DMS114 treated with DMSO at 0.1 percent for 48 hours (cell line): ENCODE measurements around the gene ERGIC1.

Source experiments
- DNase-seq: peaks from one replicate; lab custom pipeline; 2025; ENCODE audit not compliant: unreplicated experiment; lab: John Stamatoyannopoulos, UW

ERGIC1 gene

DNA sequence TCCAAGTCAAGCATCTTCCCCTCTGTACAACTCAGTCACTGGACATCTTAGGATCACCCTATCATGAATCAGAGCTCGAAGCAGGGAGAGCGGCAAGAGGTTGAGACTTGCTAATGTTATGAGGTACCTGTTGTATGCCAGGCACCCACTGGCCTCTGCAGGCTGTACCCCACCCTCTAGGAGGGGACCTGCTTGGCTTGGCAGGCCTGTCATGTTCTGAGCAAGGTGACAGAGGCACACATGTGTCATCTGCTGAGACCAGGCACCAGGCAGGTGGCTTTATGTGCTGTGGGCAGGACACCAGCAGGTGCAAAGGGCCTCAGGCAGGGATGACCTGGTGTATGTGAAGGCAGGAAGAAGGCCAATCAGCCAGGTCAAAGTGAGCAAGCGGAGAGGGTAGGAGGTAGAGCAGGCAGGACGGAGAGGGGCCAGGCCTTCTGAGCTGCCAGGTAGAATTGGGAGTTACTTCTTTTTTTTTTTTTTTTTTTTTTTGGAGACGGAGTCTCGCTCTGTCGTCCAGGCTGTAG, 64.9 kb downstream of the ERGIC1 start:
- DNase-seq = no peak

DNA sequence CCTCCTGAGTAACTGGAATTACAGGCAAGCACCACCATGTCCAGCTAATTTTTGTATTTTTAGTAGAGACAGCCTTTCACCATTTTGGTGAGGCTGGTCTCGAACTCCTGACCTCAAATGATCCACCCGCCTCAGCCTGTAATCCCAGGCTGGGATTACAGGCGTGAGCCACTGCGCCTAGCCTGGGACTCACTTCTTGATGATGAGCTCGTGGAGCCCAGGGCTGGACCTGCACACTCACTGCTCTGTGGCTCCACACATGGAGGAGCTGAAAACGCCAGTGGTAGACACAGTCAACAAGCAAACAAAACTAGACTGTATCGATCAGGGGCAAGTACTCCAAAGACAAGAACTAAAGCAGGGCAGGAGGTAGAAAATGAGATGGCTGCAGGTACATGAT, 65.4 kb downstream of the ERGIC1 start:
- no peak for DNase-seq

DNA sequence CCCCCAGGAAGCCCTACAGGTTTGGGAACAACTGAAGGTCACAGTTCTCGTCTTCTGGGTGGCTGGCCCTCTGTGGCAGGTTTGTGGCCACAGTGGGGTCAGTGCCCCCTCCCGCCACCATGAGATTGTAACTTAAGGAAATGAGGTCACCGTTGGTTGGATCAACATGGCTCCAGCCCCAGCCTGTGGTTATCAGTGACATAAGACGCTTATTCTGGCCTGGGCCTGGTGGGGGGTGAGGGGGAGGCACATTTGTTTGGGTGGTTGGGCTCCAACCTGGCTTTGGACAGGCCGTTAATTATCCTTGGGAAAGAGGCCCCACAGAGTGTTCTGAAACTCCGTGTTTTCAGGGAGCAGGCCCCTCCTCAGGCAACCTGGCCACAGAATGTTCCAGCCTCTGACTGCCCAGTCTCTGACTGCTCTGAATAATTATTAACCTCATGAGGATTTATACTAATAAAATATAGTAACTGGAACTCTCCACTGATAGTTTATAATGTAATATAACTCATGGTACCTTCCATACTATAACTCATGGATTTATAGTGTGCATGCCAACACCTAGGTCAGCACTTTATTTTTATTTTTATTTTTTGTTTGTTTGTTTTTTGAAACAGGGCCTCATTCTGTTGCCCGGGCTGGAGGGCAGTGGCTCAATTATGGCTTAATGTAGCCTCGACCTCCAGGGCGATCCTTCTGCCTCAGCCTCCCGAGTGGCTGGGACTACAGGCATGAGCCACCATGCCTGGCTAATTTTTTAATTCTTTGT, 67.1 kb downstream of the ERGIC1 start:
- no peak for DNase-seq

DNA sequence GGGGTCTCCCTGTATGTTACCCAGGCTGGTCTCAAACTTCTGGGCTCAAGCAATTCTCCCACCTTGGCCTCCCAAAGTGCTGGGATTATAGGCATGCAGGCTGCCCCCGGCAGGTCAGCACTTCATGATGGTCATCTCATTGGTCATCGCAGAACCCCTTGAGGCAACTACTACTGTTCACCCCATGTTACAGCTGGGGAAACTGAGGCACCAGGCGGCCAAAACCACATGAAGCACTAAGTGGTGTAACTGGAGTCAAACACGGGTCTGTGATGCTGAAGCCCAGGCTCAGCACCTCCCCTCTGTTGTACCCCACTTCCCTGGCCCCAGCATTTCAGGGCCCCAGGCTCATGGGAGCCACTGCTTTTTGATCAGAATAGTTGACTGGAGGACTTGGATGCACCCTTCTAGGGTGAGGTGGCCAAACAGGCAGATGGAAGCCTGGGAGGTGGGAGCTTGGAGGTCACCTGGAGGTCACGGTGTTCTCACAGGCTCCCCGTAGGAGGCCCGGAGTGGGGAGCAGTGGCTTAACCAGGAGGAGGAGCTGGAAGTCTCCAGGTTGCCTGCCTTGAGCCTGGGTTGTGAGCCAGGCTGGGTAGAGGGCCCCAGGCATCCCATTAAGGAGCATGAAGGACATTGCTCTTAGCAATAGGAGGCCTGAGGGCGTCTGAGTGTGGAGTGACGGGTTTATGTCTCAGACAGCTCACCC, 67.9 kb downstream of the ERGIC1 start:
- DNase-seq = no peak

DNA sequence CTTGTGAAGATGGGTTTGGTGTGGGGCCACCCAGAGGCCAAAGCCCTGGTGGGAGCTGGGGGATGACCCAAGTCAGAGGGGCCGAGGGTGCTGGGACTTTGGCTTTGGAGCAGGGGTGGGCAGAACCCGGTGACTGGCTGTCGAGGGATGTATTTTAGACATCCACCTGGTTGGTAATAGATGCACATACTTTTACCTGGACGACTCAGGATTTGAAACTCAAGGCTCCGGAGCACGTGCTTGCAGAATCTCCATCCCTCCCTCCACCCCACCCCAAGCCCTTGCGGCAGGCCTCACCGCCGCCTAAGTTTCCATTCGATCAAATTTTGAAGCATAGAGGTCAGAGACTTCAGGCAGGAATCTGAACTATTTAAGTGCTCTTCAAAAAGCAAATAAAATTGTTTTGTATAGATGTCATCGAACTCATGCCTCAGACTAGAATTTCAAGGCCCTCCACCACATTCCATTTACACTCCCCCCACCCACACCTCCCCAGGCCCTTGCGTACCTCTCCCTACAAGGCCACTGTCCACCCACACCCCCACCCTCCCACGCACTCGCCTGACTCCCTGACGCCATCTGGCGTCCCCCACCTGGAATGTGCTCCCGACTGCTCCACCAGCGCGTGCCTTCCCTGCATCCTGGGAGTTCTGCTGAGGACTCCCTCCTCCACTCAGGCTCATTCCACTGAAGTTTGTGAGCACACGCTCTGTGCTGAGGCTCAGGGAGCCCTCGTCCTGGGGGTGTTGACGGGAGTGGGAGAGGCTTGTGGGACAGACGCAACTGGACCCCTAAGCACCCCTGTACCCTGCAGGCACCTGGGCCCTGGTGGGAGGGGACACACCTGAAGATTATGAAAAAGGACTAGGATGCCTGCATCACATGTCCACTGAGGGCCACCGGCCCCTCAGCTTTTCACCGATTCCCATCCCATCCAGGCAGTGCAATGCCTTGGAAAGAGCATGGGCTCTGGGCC, 68.7 kb downstream of the ERGIC1 start:
- DNase-seq = no peak

DNA sequence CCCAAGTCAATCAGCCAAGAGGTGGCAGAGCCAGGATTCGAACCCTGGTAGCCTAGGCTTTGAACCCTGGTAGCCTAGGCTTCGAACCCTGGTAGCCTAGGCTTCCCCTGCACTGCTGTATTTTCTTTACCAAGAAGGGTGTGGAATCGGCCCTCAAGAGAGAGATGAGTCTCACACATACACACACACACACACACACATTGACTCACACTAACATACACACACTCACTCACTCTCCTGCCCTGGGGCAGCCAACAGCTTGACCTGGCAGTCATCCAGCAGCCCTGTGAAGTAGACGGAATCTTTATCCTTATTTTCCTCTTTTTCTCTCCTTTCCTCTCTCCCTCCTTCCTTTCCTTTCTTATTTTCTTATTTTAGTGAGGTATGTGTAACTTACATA, 69.7 kb downstream of the ERGIC1 start:
- DNase-seq = no peak

DNA sequence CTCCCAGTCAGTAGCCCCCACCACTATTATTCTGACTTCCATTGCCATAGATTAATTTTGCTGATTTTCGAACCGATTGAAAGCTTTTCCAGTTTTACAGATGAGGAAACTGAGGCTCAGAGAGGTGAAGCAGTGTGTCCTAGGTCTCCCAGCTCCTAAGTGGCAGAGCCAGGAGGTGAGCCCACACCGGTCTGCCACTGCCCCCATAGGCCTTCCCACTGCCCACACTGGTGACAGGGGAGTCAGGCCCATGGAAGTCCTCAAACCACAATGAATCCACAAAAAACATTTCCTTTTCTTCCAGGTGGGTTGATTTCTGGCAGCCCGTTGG, 70.2 kb downstream of the ERGIC1 start:
- no peak for DNase-seq

DNA sequence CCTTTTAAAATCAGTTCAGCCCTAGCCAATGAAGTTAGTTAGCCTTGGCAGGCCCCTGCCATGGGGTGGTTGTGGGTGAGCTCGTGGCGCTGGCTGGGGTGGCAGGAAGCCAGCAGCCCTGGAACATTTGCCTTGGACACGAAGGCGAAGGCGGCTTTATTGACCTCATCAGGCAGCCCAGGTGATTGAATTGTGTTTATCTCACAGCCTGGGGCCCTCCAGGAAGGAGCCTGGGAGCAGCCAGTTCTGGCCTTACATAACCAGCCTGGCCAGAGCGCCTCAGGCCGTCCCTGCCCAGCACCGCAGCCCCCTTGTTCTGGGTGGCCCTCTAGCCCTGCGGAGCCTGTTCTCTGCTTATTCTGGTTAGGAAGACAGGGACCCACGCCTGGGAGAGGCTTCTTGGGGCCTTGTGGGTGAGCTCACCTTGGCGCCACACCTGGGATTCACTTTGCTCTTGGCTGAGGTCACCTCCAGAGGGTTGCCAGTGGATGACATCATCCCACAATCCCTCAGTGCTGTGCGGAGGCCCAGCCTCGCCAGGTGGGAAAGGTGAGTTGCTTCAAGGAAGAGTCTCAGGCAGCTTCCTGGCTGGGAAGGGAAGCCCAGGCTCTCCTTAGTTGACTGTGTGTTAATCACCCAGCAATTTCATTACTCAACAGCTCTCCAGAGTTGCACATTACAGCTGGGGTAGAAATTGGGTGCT, 70.7 kb downstream of the ERGIC1 start:
- no peak for DNase-seq

DNA sequence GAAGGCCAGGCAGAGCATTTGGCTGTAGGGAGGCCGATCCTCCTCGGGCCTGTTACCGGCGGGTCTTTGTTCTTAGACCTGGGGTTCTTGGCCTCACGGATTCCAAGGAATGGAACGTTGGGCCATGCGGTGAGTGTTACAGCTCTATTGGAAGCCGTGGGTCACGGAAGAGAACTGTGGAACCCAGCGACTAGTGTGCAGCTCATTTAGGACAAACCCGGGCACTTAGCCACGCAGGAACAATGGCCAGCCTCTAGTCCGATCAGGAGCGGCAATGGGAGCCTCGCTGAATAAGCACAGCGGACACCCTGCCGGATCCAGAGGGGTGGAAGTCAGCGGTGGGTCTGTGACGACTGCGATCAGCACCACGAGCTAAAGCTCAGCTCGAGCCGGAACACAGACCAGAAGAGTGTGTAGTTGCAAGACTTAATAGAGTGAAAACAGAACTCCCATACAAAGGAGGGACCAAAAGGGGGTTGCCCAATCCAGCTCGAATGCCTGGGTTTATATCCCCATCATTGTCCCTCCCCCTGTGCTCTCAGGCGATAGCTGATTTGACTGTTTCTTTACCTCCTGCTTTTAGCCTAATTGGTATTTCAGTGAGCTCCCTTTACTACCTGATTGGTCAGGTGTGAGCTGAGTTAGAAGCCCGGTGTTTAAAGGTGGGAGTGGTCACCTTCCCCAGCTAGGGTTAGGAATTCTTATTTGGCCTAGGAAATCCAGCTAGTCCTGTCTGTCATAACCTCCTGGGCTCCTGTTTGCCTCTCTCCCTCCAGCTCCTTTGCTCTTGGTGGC, 71.5 kb downstream of the ERGIC1 start:
- DNase-seq = no peak

DNA sequence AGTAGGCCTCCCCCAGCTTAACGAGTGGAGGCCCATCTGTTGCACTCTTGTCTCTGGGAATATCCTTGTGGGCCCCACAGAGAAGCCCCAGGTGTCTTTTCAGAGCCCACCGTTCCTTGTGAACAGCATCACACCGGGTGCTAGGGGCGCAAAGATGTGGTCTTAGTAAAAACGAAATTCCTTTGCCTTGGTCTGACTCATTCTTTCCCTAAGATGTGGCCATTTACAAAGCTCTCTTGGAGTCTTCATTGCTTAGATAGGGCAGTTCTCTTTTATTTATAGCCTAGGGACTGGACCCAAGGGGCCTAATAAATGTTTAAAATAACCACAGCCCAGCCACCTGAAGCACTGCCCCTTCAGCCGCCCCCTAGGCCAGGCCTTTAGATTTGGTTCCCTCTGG, 72.4 kb downstream of the ERGIC1 start:
- no peak for DNase-seq

DNA sequence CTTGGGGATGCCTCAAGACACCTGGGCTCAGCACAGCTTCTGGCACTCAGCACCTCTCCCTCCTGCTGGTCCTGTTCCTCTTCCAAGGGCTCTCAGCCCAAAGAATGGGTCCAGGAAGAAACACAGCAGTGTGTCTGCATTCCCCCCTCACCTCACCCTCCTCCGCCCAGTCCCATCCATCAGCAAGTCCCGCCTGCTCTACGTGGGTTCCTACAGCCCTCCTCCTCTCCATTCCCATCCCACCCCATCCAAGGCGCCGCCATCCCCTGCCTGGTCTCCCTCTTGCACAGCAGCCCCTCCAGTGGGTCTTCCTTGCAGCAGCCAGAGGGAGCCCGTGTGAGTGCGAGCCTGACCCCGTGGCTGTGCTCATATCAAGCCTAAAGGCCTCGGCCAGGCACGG, 72.8 kb downstream of the ERGIC1 start:
- no peak for DNase-seq

DNA sequence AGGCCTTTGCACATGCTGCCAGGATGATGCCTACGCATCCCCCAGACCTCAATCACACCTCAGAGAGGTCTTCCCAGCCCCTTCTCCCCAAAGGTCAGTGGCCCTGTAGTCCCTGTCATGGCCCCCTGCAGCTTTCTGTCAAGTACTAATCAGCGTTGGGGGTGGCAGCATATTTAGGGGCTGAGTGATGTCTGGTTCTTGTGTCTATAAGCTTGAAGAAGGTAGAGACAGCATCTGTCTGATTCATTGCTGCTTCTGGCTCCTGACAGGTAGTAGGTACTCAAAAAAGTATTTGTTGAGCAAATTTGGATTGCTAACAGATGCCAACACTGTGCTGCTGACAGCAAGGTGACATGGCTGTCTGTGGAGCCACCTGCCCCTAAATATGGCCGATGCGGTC, 73.6 kb downstream of the ERGIC1 start:
- no peak for DNase-seq

DNA sequence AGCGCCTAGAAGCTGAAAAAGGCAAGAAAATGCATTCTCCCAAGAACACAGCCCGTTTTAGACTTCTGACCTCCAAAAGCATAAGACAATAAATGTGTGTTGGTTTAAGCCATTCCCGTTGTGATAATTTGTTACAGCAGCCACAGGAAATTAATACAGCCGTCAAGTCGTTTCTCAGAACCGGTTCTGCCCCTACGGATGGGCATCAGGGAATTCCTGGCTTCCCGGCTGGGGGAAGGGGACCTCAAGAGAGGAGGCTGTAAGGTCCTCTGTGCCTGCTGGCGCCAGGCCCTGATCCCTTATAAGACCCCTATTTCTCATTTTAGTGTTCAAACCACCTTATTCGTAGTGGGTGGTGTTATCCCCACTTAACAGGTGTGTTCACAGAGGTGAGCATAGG, 74.6 kb downstream of the ERGIC1 start:
- no peak for DNase-seq

DNA sequence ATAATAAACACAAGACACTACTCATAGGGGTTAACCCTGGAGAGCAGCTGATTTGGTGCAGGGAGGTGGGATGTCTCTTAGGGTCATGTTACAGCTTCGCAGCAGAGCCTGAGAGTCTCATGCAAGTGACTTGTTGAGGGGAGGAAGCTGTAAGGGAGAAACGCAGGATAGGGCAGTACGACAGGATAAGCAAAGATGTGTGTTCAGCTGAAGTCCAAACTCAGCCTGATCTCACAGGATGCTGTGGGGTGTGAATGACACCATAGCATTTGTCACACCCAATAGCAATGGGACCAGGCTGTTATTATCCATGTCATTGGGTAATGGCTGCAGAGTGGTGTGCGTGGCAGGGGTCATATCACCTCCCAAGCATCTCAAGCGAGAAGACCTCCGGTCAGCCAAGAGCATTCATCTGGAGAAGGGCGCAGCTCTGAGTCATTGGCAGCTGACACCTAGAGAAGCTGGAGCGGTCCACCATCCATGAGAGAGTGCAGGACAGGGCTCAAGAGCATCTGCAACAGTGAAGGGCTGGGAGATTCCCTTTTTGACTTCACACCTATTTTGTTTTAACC, 76.0 kb downstream of the ERGIC1 start:
- DNase-seq = no peak

DNA sequence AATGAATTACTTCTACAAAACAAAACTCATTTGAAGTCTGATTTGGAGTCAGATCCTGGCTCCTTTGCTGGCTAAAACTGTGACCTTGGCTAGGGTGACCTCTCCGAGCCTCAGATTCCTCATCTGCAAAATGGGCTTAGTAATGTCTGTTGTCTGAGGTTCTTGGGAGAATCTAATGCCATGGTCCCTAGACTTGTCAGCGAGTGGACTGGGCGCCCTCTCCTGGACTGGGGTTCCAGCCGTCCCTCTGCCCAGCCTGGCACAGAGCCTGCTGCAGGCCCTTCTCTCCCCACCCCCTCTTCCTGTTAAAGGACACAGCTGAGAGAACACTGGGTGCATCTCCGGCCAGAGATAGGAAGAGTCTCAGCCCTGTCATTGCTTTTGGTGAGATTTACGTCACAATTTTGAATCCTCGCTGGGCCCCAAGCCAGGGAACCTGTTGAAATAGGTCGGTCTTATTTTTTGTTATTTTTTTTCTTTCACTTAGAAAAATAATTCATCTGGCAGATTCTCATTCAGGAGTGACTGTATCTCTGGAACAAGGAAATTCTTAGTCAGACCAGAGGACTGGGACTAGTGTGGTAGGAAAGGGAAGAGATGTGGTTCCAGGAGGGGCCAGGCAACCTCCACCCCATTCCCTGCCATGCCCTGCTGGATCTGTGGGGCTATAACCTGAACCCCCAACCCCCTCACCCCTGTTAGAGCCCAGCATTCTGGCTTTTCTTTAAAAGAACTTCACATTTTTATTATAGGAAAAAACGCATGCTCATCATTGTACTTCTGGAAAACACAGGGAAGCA, 77.0 kb downstream of the ERGIC1 start:
- DNase-seq = peak; percentile 36

DNA sequence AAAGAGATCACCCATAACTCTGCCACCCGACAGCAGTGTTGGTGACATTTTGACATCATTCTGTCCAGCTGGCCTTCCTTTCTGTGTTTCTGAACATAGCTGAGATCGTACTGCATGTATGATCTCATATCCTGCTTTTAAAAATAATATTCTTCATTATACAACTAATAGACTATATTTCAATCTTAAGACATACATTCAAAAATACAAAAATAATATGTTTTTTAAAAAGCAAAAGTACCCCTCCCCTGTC, 77.5 kb downstream of the ERGIC1 start:
- DNase-seq = no peak

DNA sequence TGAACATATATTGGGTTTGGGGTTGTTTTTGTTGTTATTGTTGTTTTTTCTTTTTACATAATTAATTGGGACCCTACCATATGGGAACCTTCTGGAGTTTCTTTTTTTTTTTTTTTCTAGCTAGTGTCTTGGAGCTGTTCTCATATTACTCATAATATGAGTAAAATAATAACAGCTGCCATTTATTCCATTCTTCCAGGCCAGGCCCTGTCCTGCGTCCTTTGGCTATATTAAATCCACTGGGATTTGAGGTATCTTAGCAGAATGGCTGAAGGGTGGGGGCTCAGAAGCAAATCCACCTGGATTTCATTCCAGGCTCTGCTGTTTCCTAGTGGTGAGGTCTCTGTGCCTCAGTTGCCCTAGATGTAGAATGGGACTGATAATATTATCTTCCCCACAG, 77.9 kb downstream of the ERGIC1 start:
- DNase-seq = no peak

DNA sequence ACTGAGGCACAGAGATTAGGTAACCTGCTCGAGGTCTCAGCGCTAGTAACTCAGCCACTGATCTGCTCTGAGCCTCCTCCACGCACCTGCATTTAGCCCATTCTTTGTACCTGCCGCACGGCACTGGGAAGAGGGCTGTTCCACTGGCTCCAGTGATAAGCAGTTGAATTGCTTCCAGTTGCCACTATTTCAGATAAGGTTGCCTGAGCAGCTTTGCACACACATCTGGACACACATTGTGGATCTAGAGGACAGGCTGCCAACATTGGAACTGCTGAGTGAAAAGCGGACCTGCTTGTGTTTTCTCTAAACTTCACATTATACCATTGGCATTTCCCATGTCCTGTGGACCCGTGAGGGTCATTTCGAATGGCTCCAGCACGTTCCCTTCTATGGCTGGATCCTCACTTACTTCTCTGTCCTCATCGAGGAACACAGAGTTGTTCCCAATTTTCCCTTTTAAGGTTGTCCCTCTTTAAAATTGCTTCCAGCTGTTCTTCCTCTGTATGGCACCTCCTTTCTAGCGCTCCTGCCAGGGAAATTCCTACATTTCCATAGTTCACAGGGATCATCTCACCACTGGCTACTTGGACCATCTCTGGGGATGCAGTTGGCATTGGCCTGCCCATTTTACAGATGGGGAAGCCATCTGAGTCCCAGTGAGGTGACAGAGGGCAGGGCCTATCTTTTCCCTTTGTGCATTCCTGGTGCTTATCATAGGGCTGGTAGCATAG, 79.2 kb downstream of the ERGIC1 start:
- DNase-seq = no peak

DNA sequence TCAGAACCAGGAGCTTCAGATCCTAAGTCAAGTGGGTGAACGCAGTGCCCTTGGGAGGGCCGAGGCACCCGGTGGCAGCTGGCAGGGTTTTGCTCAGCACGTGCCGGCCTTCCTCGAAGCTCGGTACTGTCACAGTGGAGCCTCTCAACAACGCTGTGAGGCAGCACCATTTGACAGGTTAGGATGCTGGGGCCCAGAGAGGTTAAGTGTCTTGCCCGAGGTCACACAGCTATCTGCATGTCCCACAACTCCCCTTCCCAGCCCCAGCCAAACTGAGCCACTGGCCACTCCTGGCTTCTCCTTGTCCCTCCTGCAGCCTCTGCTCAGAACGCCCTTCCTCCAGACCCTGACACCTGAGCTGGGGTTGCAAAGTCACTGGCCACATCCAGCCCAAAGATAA, 81.5 kb downstream of the ERGIC1 start:
- DNase-seq = no peak
